ENCODE measurements around the gene TPD52L2.
"Not testable (repeated sequence)": the region's sequence is repeated elsewhere in the genome, so short reads cannot be mapped to it uniquely, and the experiment has no call there.

TPD52L2 gene

GRCh38 chr20:63873477-63873971, 8.5 kb downstream of the TPD52L2 start:
- H3K4me3 ChIP-seq (ENCODE audit: control insufficient read depth, low read depth, low read length) = no peak overlapping the region
- peak; percentile 93 for DNase-seq (ENCODE audit: low read depth)
- TF ChIP-seq CTCF (conservative IDR thresholded peaks at IDR 0.05; ENCODE audit: control insufficient read depth, insufficient read depth, low read depth, low read length) = no peak

DNA sequence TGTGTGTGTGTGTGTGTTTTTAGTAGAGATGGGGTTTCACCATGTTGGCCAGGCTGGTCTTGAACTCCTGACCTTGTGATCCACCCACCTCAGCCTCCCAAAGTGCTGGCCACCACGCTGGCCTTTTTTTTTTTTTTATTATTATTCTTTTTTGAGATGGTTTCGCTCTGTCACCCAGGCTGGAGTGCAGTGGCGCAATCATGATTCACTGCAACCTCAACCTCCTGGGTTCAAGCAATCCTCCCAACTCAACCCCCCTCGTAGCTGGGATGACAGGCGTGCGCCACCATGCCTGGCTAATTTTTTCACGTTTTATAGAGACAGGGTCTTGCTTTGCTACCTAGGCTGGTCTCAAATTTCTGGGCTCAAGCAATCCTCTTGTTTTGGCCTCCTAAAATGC, 9.2 kb downstream of the TPD52L2 start:
- DNase-seq (ENCODE audit: low read depth) = peak; percentile 48

GRCh38 chr20:63876489-63877036, 11.5 kb downstream of the TPD52L2 start:
- no peak for TF ChIP-seq CTCF (conservative IDR thresholded peaks at IDR 0.05; ENCODE audit: control insufficient read depth, insufficient read depth, low read depth, low read length)
- no peak for DNase-seq (ENCODE audit: low read depth)
- H3K4me3 ChIP-seq (ENCODE audit: control insufficient read depth, low read depth, low read length) = no peak overlapping the region

More for the DNA sequence above, 9.2 kb downstream of the TPD52L2 start:
- H3K4me3 ChIP-seq (ENCODE audit: control insufficient read depth, low read depth, low read length) = not testable (repeated sequence)

GRCh38 chr20:63877755-63878470, 12.8 kb downstream of the TPD52L2 start:
- DNase-seq (ENCODE audit: low read depth) = no peak
- TF ChIP-seq CTCF (conservative IDR thresholded peaks at IDR 0.05; ENCODE audit: control insufficient read depth, insufficient read depth, low read depth, low read length) = no peak
- no peak overlapping the region for H3K4me3 ChIP-seq (ENCODE audit: control insufficient read depth, low read depth, low read length)

DNA sequence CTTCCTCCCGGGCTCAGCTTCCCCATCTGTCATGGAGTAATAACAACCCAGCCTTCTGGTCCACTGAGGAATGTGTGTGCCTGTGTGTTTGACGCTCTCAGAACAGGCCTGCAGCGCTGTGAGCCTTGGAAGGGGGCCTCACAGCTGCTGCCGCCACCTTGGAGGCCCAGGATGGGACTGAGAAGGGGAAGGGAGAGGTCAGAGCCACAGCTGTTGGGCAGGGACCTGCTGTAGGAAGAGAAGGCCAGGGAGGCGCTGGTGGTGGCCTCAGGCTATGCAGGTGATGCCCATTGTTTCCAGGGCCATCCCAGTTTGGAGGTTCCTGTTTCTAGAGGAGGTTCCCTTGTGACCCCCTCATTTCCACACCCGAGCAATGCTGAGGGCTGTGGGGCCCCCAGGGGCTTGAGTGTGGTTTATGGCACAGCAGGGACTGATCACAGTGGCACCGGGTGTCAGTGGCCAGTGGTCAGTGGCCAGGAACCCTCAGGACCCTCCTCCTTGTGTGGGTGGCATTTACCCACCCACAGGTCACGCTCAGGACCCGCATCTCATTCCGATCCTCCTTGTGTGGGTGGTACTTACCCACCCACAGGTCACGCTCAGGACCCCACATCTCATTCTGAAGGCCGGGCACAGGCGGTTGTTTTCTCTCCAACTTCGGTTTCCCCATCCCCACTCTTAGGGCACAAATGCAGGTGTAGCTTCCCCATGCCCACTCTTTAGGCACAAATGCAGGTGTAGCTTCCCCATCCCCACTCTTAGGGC, 14.0 kb downstream of the TPD52L2 start:
- no peak for DNase-seq (ENCODE audit: low read depth)
- no peak overlapping the region for H3K4me3 ChIP-seq (ENCODE audit: control insufficient read depth, low read depth, low read length)
- TF ChIP-seq CTCF (conservative IDR thresholded peaks at IDR 0.05; ENCODE audit: control insufficient read depth, insufficient read depth, low read depth, low read length) = no peak

DNA sequence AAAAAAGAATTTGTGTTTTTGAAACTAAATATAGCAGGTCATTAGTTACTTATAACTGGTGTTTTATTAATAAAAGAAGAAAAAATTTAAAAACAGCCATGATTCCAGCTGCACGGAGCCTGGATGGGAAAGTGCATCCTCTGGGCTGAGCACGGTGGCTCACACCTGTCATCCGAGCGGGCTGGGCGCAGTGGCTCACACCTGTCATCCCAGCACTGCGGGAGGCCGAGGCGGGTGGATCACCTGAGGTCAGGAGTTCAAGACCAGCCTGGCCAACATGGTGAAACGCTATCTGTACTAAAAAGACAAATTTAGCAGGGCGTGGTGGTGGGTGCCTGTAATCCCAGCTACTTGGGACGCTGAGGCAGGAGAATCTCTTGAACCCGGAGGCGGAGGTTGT, 15.8 kb downstream of the TPD52L2 start:
- DNase-seq (ENCODE audit: low read depth); H3K4me3 ChIP-seq (ENCODE audit: control insufficient read depth, low read depth, low read length): not testable (repeated sequence)

DNA sequence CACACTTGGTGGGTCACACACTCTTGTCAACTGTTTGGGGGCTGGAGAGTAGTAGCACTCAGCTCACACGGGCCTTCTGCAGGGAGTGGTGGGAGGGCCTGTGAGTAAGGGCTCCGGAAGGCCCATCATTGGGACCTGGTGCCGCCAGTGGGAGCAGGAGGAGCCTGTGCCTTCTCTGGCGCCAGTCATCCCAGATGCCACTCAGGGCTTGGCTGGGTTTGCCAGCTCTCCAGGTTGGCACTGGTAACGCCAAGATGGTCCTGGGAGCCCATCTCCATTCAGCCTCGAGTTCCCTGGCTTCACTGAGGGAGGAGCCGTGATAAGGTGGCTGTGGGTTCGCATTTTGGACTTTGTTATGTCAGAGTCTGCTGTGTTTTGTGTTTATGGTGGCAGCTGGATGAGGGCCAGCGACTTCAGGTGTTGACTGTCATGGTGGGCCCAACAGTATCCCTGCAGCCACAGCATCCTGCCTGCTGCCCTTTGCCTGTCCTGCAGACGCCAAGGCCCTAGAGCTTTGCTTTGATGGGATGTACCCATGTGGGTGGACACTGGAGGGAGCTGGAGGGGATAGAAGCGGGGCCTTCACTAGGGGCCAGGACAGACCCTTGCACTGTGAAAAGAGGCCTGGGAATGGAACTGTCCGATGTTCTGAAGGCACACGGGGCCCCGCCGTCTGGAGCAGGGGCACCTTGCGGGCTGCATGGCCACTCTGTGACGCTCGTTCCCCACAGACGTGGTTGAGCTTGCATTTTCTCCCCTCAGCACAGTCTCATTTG, 16.6 kb downstream of the TPD52L2 start:
- H3K4me3 ChIP-seq (ENCODE audit: control insufficient read depth, low read depth, low read length) = no peak overlapping the region
- no peak for DNase-seq (ENCODE audit: low read depth)
- no peak for TF ChIP-seq CTCF (conservative IDR thresholded peaks at IDR 0.05; ENCODE audit: control insufficient read depth, insufficient read depth, low read depth, low read length)

Data from fibroblast of mammary gland (primary cell).